GM11168 (cell line): Measurements from ENCODE around the gene RFX3.

Experiments used
- in situ Hi-C: fragments of 300-500 bp; cut with MboI; formaldehyde crosslinking; loops from one replicate; pipeline ENCODE4 v1.12.0; 2022; ENCODE audit warnings: low sequenced_read_pairs; ENCODE audit not compliant: unreplicated experiment

RFX3 gene

DNA sequence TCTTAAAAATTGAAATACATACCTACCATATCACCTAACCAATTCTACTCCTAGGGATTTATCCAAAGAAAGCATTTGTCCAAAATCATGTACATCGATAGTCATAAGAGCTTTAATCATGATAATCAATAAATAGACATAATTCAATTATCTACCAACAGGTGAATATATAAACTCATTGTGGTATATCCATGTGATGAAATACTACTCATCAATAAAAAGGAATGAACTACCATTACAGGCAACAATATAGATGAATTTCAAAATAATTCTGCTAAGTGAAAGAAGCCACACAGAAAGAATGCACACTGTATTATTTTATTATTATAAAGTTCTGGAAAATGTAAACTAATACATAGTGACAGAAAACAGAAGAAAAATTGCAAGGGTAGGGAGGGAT is 81.8 kb downstream of the RFX3 start:
- in situ Hi-C loops = loop anchor here (10.0 to 25.0 kb wide), 2 partner anchors 189 to 582 kb away; no protein-coding TSS in a partner anchor

DNA sequence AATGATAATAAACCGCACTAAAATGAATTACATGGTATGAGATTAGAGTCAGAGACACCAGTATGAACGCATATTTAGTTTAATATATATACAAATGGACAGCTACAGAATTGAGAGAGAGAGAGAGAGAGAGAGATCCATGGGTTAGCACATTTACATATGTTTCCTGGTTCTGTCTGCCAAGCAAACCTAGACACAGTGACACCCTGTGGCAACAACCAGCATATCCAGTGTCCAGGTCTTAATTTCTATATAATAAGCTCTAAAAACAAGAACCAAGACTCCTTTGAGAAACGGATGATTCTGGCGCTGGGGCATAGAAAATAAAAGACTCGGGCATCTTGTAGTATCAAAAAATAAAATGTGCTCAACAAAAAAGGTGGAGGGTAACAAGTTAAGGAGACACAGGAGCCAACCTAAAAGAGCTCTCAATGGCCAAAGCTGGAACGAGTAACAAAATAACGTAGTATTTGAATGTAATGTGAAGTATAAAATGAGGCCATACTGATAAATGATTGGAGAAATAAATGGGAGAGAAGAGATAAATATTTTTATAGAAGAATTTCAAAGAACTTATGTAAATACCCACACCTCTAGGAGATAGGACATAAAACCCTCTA is 84.5 kb downstream of the RFX3 start:
- in situ Hi-C loops = loop anchor here (10.0 to 25.0 kb wide), 2 partner anchors 187 to 579 kb away; no protein-coding TSS in a partner anchor

DNA sequence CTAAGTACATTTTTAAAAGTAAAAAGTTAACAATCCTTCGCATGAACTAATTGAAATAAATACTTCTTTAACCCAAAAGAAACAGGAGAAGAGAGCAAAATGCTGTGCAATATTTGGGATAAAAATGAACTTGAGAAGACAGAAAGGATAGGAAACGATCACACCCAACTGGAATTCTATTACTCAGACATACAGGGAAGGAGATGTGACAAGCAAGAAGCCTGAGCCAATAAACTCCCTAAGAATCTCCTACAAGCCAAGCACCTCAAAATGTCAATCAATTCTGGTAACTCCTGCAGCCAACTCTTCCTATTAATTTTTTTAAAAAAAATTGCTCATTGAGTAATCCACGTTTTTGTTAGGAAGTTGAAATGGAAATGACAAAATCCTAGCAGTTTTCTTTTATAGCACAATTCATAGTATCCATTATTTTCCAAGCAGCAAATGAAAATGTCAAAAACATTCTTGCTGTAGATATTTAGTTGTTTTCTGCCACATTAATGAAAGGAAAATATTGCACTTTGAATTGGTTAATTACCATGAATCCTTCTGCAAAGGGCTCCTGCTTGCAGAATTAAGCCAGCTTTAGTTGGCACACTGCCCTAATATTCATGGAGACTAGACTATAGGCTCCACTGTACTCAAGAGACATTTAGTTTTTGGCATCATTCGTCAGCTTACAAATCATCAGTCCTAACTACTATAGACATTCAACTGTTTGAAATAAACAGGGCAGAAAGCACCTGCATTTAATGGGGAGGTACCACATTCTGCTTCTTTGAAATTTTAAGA is 89.0 kb downstream of the RFX3 start:
- in situ Hi-C loops = loop anchor here (25.0 kb wide), 1 partner anchor 575 kb away; no protein-coding TSS in a partner anchor

DNA sequence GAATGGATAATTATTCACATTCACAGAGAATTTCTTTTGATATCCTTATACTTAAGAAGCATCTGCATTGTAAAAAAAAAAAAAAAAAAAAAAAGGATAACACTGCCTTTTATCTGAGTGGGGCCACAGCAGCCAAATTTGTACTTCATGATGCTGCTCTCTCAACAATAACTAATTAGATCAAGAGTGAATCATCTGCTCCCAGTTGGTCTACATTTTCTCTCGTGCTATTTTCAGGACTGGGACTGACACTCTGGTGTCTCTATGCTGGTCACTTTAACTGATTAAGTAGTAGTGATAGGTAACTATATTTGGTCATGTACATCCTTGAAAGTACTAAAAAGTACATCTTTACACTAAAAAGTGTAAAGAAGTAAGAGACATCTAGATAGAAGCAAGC is 90.1 kb downstream of the RFX3 start:
- in situ Hi-C loops = loop anchor here (25.0 kb wide), 1 partner anchor 573 kb away; no protein-coding TSS in a partner anchor

DNA sequence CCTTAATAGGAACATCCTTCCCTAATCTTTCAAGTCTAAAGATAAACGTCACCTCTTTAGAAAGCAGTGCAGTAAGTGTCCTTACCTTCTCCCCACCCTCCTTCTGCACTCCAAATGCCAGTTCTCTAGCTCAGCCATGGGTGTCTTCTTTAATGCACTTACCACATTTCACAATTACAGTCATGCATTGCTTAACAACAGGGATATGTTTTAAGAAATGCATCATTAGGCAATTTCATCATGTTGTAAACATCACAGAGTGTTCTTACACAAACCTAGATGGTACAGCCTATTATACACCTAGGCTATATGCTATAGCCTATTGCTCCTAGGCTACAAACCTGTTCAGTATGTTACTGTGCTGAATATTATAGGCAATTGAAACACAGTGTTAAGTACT is 91.2 kb downstream of the RFX3 start:
- in situ Hi-C loops = loop anchor here (25.0 kb wide), 1 partner anchor 572 kb away; no protein-coding TSS in a partner anchor

DNA sequence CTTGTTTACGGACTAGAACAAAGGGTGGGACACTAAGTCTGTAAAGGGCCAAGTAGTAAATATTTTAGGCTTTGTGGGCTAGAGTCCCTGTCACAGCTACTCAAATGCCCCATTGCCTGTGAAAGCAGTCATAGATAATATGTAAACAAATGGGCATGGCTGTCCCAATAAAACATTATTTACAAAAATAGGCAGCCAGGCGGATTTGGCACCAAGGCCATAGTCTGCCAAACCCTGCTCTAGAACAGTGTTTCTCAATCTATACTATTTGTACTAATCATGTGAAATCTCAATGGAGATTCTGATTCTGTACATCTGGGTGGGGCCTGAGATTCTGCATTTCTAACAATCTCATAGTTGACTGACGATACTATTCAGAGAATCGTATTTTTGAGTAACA is 92.0 kb downstream of the RFX3 start:
- in situ Hi-C loops = loop anchor here (25.0 kb wide), 1 partner anchor 571 kb away; no protein-coding TSS in a partner anchor

DNA sequence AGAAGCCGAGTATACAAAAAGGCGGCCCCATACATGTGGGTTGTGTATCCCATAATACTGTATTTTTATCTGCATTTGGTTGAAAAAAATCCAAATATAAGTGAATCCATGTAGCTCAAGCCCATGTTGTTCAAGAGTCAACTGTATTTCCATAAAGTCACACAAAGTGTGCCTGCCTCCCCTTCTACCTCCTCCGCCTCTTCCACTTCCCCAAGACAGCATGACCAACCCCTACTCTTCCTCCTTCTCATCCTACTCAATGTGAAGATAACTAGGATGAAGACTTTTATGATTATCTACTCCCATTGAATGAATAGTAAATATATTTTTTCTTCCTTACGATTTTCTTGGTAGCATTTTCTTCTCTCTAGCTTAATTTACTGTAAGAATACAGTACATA is 92.7 kb downstream of the RFX3 start:
- in situ Hi-C loops = loop anchor here (25.0 kb wide), 1 partner anchor 571 kb away; no protein-coding TSS in a partner anchor

DNA sequence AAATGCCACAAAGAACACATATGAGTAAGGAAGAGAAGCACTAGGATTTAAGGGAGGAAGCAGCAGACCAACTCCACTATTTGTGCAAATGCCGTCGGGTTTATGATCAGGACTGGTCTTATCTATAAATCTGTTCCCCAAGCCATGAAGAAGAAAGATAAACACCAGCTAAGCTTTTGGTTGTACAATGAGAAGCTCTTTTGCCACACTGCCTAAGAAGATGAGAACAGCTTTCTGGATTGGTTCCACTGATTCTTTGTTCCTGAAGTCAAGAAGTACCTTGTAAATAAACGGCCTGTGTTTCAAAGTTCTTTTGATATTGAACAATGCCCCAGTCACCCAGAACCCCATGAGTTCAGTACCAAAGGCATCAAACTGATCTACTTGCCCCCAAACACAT is 93.9 kb downstream of the RFX3 start:
- in situ Hi-C loops = loop anchor here (25.0 kb wide), 1 partner anchor 570 kb away; no protein-coding TSS in a partner anchor

DNA sequence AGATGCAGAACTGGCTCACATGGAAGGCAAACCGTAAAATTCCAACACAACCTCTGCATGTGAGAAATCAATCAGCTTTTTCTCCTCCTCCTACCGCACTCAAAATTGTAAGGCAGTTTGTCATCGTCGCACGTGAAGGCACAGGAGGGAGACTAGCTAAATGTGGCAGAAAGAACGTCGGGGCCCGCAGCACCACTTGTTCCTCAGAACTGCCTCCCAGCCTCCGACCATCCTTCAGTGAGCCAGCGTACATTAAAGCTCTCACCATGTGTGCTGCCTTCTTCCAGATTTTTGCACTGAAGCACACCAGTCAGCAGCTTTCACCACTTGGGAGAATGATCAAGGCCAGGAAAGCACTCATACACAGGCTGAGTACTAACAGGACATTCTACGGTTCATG is 105.9 kb downstream of the RFX3 start:
- in situ Hi-C loops = no loop called here

DNA sequence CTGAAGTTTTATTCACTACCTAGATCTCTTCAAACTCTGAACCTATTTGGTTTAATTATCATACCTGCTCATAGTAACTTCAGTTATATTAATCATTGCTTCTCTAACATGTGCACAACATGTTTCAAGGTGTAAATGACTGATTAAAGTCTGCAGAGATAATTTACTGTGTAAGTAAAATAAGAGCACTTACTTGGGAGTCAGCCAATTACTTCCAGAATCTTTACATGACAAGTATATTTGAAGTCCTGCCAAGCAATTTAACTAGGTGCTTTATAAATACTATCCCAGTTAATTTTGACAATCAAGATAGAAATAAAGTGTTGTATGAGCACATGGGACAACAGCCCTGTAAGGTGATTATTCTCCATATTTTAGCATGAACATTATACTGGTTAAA is 109.9 kb downstream of the RFX3 start:
- in situ Hi-C loops = no loop called here

DNA sequence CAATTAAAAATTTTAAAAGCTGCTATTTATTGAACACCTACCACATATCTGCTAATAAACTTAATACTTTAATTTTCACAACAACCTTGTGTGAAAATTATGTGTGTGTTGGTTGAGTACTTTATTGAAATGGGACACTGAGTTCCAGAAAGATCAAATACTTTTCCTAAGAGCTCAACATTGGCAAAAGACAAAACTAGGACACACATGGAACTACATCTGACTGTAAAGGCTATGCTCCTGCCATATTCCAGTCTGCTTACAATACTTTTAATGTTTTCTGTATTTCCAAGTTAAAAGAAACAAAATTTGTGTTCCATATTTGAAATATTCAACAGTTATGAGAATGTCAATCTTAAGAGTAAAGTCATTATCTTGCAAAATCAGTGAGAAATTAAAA is 111.8 kb downstream of the RFX3 start:
- in situ Hi-C loops = no loop called here

DNA sequence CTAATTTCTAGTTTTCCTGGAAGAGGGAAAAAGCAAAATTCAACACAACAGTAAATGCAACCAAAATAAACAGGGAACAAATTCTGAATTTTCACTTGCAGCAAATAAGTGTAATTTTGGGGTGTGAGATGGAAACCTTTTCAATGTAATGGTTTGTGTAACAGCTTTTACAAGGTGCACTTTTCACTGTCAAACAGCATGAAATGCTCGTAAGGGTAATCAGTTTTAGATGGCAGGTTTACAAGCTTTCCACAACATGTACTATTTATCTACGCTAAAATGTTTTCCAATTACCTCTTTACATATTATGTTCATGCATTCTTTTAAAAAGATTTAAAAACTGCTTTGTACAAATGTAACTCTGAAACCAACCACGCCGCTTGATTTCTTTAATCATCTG is 115.3 kb downstream of the RFX3 start:
- in situ Hi-C loops = no loop called here

DNA sequence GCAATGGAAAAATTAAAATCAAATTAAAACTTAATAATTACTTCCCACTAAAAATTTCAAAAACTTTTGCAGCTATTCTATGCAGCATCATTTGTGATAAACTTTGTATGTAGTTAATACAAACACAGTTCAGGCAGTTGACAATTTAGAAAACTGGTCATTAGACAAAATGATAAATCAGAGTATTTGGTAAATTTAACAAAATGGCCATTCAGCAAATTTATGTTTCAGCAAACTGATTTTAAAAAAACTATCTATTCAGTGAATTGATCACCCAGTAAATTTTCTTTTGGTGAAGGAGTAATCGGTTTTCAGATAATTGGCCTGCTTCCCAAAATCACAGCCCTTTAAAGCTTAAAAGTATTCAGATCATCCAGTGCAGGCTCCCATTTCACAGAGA is 116.3 kb downstream of the RFX3 start:
- in situ Hi-C loops = no loop called here

DNA sequence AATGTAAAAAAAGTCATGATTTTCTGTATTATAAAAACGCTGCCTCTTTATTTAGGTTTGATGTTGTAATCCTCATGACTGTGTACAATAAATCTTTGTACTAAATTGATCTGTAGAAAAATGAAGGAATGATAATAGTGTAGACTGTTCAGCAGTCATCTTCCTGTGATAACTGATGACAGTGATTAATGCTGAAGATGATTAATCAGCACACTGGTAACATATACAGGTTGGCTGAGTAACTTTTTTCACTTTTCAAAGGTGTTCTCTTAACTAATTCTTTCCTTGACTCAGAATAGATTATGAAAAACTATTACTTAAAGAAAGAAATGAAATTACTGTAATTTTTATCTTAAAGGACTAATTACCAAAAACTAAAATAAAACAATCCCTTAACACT is 122.5 kb downstream of the RFX3 start:
- in situ Hi-C loops = no loop called here

DNA sequence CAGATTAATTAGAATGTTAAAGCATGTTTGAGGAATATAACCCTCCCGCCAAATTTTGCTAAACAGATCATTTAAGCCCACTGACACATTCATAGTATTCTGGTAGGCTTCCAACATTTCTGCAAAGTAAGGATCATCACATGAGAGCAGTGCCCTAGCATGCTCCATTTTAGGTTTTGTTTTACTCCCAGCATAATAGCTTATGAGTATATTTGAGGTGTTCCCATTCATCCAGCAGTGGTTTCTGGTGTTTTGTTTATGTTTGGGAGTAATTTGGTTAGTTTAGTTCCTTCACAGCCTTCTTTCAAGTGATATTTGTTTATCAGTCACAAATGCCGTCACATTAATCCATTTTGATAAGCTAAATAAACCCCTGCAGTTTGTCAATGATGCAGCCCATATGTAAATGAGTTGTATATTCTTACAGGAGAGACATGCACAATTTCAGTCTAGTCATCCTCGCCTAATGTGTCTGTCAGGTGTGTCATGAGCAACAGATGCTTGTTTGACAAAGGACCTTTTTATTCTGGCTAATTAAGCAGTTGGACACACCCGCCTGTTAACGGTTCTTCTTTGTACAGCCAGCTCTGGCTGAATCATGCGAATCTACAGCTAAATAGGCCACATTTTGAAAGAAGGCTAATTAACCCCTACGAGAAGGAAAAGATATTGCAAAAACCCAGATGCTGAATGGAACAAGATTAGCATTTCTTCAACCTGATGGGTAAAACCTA is 124.4 kb downstream of the RFX3 start:
- in situ Hi-C loops = no loop called here

DNA sequence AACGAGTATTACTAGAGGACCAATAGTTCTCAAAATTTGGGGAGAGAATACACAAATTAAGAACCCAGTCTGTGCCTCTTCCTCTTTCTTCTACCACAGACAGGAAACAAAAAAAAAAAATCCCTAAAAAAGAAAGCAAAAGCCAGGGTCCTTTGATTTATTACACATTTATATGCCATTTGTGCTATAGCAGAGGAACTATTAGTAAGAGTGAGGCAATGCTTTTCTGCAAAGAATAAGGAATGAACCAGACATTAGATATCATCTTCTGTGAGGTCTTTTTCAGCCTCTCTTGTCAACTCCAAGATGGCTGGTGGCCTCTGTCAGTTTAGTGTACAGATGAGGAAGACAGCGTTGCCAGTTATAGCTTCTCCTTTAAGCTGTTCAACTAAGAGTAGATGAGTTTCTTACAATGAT is 127.6 kb downstream of the RFX3 start:
- in situ Hi-C loops = no loop called here

DNA sequence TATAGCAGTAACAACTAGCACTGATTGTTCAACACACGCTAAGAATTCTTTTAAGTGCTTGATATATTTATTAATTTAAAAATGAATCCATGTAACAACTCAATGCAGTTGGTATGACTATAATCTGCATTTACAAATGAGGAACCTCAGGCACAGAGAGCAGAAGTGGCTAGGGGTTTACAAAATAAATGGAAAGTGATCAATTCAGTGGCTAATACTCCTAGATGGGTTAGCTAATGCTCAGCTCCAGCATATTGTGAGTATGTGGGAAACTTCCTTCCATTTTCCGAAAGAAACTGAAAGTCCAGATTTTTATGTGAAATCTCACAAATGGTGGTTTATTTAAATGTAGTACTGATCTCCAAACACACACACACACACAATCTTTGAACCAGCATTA is 128.0 kb downstream of the RFX3 start:
- in situ Hi-C loops = no loop called here

DNA sequence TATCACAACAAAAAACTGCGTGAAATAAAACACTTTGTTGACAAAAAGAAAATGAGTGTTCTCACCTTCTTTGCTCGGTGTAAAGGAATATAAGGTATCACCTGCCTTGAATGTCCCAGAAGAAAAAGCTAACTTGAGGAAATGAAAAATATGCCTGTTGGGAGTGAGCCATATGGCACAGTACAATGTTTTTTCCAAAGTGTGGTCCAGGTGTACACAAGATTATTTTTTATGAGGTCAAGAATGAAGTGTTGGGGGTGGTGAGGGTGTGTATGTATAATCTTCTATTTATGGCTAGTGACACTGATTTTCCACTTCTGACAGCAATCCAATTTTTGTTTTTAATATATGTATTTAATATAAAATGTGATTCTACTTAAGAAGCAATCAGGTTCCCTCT is 134.4 kb downstream of the RFX3 start:
- in situ Hi-C loops = no loop called here

DNA sequence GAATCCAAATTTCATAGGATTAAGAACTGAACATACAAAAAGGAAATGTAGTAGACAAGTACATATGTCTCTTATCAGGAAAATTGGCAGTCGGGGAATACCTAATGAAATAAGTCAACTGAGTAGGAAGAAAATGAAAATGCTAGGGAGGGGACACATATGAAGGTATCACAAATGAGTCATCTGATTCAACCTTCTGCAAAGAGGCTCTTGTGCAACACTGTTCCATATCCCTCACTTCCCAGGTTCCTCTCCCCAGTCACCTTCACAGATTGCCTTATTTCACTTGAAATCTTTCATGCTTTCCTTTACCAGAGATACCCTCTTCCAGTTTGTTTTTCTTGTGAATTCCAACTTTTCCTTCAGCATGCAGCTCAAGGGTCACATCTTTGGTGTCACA is 139.0 kb downstream of the RFX3 start:
- in situ Hi-C loops = no loop called here

DNA sequence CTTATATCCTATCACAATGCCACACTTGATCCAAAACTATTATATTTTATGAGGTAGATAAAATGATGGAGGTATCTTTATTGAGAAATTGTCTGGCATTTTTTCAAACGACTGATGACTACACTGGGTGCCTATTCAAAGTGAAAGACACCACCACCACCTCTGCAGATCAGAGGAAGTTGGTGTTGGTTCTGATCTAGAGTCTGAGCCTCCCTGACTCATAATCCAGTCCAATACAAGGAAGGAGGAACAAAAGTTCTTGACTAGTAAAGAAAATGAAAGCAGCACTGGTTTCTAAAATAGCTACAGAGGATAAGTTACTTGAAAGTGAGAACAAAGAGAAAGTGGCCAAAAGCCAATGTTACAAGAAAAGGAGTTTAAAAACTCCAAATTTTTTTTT is 139.9 kb downstream of the RFX3 start:
- in situ Hi-C loops = no loop called here

DNA sequence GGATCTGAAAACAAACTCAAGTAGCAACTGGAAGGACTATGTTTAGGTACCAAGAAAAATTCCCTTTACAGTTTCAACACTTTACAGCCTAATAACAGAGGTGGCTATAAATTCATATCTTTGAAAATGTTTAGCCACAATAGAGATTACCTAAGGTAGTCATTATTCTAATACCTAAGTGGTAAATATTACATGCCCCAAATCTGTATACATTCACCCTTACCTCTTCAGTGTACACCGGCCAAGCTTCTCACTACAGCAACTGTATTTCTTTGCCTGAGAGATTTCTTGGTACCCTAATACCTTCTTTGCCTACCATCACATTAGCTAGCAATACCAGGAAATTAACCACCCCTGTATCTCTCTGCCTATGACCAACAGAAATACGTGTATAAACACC is 154.0 kb downstream of the RFX3 start:
- in situ Hi-C loops = no loop called here
